ENCODE results near the gene SNPH.
"Not testable (repeated sequence)": the region's sequence is repeated elsewhere in the genome, so short reads cannot be mapped to it uniquely, and the experiment has no call there.

The SNPH gene, protein sequence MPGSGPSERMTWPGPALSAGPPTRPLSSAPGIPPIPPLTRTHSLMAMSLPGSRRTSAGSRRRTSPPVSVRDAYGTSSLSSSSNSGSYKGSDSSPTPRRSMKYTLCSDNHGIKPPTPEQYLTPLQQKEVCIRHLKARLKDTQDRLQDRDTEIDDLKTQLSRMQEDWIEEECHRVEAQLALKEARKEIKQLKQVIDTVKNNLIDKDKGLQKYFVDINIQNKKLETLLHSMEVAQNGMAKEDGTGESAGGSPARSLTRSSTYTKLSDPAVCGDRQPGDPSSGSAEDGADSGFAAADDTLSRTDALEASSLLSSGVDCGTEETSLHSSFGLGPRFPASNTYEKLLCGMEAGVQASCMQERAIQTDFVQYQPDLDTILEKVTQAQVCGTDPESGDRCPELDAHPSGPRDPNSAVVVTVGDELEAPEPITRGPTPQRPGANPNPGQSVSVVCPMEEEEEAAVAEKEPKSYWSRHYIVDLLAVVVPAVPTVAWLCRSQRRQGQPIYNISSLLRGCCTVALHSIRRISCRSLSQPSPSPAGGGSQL

DNA sequence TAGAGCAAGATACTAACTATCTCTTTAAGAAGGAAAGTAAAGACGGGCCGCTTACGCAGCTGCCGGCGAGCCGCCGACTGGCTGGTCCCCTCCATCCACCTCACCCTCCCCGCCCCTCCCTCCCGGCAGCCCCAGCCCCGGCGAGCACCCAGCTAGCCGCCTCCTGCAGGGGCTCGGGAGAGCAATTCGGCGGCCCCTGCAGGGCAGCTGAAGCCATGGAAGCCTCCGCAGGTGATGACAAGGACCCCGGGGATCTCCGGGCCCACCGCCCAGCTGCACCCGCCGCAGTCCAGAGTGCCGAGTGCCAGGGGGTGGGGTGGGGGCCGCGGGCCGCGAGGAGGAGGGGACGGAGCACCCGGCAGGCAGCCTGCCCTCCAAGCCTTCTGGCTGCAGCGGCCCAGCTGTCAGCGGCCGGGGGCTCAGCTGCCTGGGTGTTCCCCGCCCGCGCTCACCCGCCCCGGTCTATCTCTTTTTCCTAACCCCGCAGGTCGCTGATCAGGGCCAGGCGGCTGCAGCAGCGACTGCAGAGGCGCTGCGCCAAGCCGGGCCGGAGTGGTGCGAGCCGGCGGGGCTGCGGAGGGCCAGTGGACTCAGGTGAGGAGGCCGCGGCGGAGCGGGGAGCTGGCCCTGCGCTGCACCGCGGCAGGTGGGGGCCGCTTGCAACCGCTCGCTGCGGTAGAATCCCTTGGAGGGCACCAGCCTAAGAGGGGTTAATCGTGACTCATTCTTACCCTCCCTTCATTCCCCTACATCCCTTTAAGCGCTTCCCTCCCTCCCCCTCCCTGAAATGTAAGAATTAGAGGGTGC is at the start of gene SNPH:
TSS of gene SNPH (plus strand) at position 128 of the 807 bp plus-strand sequence. CDS start 29,946 bp downstream, outside the sequence.
- peak; percentile 83 for DNase-seq

DNA sequence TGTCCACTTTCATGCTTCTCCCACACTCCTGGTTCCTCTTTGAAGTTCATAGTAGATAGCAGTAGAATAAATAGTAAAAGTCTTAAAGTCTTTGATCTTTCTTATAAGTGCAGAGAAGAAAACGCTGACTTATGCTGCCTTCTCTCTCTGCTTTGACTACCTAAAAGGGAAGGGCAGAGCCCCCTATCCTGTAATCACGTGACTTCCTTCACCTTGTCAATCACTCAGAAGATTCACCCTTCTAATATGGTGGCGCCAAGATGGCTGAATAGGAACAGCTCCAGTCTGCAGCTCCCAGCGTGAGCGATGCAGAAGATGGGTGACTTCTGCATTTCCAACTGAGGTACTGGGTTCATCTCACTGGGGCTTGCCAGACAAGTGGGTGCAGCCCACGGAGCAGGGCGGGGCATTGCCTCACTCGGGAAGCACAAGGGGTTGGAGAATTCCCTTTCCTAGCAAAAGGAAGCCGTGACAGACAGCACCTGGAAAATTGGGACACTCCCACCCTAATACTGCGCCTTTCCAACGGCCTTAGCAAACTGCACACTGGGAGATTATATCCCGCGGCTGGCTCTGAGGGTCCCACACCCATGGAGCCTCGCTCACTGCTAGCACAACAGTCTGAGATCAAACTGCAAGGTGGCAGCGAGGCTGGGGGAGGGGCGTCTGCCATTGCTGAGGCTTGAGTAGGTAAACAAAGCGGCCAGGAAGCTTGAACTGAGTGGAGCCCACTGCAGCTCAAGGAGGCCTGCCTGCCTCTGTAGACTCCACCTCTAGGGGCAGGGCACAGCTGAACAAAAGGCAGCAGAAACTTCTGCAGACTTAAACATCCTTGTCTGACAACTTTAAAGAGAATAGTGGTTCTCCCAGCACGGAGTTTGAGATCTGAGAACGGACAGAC is 49.3 kb upstream of the SNPH start:
- not testable (repeated sequence) for DNase-seq

DNA sequence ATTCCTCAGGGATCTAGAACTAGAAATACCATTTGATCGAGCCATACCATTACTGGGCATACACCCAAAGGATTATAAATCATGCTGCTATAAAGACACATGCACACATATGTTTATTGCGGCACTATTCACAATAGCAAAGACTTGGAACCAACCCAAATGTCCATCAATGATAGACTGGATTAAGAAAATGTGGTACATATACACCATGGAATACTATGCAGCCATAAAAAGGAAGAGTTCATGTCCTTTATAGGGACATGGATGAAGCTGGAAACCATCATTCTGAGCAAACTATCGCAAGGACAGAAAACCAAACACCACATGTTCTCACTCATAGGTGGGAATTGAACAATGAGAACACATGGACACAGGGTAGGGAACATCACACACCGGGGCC is 43.3 kb upstream of the SNPH start:
- not testable (repeated sequence) for DNase-seq

DNA sequence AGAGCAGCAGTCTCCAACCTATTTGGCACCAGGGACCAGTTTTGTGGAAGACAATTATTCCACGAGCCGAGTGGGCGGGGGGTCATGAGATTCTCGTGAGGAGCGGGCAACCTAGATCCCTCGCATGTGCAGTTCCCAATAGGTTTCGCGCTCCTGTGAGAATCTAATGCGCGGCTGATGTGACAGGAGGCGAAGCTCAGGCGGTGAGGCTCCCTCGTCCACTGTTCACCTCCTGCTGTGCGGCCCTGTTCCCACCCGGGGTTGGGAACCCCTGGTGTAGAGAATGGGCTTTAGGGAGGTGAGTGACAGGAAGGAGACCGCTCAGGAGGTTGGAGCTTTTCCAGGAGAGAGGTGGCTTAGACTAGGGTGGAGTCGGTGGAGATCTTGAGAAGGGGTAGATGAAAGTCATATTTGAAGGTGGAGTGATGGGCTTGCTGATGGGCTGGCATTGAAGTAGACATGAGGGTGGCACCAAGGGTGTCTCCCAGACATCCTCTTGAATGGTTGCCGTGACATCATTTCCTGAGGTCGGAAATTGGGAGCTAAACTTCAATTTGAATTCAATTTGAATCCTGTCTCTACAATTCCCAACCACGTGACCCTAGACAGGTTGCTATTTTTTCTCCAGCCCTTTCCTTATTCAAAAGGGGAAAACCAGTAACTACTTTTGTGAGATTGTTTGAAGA is 41.7 kb upstream of the SNPH start:
- no peak for DNase-seq

DNA sequence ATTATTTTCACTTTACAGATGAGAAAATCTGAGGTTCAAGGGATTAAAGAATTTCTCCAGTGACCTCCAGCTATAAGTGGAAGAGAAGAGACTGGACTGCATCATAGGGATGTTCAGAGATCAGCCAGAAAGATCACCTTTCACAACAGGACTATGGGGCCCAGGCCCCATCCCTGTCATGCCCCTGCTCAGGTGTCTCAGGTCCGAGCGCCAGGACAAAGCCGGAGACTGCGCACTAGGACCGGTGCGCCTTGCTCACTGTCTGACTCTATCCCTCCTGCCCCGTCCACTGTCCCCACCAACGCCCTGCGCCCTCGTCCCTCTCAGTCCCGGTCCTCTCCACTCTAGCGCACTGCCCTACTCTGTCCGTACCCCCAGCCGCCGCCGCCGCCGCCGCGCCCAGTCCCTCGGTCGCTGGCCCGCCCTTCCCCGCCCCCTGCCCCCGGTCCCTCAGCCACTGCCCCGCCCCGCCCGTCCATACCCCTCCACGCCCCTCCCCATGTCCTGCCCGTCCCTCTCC is 40.8 kb upstream of the SNPH start:
- no peak for DNase-seq

DNA sequence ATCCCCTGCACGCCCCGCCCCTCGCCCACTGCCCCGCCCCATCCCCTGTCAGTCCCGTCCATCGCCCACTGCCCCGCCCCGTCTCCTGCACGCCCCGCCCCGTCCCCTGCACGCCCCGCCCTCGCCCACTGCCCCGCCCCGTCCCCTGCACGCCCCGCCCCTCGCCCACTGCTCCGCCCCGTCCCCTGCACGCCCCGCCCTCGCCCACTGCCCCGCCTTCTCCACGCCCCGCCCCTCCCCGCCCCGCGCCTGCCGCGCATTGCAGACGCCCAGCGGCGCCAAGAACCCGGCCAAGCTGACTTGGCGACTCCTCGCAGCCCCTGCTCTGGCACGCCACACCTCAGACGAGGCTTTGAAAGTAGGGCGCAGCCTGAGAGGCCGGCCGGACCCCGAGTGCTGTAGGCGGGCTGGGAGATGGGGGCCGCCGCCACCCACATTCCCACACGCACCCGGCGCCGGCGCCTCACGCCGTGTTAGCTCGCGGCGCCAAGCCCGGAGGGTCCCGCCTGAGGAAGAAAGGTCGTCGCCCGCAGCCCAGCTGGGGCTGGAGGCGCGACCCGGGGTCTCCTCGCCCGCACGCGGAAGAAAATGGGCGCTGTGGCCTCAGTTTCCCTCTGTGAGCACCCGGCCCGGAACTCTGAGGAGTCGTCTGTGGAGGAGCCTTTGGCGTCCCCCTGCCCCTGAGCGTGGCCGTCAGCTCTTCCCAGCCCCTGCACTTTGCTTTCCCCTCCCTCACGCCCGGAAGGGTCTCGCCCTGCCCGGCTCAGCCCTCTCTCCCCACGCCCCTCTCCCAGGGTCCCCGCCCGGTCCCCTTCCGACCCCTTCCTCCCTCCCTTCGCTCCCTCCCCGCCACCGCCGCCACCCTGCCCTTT is 40.1 kb upstream of the SNPH start, which contains the start of gene RAD21L1:
TSS of gene RAD21L1 (plus strand) at position 262 of the 872 bp plus-strand sequence. CDS start 2,410 bp downstream, outside the sequence.
- peak; percentile 80 for DNase-seq

DNA sequence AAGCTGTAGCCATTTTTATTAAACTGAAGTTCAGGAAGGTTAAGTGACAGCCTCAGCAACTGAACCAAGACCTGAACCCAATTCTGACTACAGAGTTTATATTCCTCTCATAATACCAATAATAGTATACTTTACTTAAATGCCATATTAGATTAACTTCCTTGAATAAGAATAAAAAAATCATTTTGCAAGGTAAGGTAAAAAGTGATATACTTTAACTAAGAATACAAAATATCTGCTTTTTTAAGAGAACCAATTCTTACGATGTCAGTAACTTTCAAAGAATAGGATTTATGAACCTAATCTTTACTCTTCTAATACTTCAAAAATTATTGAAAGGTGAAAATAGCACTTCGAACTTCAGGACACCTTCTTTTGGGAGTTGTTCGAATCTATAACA is 36.6 kb upstream of the SNPH start:
- DNase-seq = no peak

DNA sequence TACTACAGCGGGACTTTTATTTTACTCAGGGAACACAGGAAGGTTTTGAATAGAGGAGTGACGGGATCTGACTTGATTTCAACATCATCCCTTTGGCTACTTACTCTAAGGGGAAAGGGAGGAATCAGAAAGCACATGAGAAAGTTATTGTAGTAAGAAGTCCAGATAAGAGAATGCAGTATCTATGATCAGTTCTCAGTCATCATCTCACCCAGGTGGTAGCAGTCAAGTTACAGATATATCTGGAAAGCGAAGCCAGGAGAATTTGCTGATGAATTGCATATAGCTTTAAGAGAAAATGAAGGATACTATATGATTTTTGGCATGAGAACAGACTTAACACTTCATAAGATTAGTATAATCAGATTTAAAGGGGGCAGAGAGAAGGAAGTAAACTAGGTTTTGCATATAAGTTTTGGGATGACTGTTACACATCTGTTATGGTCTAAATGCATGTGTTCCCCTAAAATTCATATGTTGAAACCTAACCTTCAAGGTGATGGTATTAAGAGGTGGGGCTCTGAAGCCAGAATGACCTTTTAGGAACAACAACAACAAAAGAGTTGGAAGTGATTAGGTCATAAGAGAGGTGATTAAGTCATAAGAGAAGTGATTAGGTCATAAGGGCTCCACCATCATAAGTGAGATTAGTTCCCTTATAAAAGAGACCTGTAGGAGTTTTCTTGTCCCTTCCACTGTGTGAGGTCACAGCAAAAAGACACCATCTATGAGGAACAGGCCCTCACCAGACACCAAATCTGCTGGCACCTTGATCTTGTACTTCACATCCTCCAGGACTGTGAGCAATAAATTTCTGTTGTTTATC is 33.6 kb upstream of the SNPH start:
- DNase-seq = no peak

DNA sequence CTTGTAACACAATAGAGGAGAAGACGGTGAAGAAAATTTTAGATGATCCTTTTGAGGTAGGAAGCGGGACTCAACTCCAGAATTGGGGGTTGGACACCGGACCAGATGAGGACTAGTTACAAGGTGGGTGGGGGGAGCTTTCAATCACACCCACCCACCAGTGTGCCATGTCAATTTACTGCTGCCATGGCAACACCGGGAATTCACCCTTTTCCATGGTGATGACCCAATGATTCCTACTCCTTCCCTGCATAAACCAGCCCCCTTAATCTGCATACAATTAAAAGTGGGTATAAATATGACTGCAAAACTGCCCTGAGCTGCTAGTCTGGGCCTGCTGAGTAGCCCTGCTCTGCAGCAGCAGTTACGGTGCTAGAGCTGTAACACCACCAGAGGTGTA is 25.5 kb upstream of the SNPH start:
- DNase-seq = no peak

DNA sequence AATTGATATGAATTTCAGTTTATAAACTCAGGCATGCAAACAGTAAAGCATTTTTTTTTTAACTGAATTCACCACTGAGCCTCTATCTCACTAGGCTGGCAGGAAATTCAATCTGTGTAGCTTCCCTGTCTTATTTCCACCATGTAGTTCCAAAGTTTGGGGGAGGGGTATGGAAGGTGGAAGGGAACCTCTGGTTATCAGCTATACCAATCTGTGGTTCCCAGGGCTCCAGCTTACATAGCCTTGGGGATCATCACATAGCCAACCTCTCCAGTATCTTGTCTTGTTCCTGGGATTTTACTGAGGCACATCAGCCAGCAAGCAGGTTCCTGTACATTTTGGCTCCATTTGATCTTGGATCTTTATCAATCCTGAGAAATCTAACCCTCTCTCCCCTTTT is 24.6 kb upstream of the SNPH start:
- no peak for DNase-seq

DNA sequence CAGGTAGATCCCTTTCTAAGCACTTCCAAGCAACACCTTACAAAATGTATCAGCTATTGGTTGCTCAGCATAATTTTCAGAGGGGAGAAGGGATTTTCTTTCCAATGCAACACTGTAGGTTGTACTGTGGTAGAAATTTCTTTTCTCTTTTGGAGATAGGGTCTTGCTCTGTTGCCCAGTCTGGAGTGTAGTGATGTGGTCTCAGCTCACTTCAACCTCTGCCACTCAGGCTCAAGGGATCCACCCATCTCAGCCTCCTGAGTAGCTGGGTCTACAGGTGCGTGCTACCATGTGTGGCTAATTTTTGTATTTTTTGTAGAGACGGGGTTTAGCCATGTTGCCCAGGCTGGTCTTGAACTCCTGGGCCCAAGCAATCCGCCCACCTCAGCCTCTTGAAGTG is 24.0 kb upstream of the SNPH start:
- DNase-seq = no peak

DNA sequence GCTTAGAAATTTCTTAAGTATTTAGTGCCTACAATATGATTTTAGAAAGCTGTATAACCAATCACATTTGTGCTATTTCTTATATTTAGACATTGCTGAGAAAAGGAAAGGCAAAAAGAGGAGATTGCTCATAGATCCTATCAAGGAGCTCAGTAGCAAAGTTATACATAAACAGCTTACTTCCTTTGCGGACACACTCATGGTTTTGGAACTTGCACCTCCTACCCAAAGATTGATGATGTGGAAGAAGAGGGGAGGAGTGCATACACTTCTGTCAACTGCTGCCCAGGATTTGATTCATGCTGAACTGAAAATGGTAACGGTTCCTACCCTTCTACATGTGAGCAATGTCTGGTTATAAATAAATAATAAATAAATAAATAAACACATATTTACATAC is 23.6 kb upstream of the SNPH start:
- DNase-seq = no peak

DNA sequence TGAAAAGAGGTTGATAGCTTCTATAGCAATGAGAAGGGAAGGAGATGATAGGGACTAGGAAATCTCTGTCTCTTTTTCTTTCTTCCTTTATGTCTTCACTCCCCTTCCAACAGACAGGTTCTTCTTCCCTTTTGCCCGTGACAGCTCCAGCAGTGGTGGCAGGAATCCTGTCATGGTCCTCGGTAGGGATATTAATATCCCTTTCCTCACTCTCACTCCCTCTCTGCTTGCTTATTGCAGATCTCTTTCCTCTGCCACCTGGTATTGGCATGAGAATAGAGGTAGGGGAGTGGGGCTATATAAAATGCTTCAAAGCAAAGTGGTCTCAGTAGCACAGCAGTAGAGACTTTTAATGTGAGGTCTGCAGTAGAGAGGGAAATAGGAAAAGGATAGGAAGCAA is 20.5 kb upstream of the SNPH start:
- DNase-seq = no peak

DNA sequence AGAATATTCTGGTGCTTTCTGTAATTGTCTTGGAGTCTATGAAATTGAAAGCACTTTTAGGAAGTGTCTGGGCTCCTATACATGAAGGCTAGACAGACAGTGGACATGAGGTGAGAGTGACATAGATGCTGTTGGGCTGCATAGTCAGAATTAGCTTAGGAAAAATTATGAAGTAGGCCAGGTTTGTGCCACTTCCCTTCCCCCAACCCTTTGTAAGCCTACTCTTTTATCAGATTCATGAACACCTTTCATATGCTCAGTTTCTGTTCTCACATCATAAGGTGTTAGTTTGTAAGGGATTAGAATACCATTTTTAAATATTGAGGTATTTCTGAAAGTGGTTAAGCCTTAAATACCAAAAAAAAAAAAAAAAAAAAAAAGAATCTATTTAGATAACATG is 18.4 kb upstream of the SNPH start:
- DNase-seq = no peak

DNA sequence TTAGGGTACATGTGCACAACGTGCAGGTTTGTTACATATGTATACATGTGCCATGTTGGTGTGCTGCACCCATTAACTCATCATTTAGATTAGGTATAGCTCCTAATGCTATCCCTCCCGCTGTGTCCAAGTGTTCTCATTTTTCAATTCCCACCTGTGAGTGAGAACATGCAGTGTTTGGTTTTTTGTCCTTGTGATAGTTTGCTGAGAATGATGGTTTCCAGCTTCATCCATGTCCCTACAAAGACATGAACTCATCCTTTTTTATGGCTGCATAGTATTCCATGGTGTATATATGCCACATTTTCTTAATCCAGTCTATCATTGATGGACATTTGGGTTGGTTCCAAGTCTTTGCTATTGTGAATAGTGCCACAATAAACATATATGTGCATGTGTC is 15.8 kb upstream of the SNPH start:
- DNase-seq = not testable (repeated sequence)

DNA sequence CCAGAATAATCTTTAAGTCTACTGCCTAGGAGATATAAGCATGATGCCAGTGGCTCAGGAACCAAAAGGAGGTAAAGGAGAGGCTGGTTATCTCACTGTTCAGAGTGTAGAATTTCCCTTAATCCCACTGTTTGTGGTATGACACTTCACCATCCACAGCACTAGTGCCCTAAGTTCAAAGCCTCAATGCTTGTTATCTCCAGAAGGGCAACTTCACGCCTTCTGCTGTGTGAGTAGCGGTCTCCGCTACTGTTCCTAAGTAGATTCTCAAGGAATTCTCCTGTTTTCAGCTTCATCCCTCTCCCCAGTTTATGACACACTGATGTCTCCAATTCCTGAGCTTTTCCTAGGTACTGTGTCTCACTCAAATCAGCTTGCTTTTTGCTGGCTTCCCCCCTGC is 13.7 kb upstream of the SNPH start:
- DNase-seq = no peak

DNA sequence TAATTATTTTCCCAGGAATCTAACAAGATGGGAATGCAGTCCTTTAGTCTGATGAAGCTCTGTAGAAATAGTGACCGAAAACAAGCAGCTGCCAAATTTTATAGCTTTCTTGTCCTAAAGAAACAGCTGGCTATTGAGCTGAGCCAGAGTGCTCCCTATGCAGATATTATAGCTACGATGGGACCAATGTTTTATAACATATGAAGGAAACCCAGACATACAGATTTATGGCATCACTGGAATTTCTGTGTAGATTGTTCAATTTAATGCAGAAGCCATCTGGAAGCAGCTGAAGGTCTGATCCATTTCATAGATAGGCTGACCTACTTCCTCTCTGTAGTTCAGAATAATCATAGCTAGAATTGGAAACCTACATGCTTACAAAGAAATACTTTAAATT is 11.8 kb upstream of the SNPH start:
- DNase-seq = no peak

DNA sequence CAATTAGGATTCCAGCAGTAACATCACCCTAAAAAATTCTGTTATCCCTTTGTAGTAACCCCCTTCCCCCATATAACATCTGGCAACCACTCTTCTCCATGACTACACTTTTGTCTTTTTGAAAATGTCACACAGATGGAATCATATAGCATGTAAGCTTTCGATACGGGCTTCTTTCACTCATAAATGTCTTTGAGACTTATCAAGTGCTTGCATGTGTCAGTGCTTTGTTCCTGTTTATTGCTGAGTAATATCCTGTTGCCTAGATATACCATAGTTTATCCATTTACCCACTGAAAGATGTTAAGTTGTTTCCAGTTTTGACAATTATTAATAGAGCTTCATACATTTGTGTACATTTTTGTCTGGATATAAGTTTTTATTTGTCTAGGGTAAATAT is 10.4 kb upstream of the SNPH start:
- no peak for DNase-seq

DNA sequence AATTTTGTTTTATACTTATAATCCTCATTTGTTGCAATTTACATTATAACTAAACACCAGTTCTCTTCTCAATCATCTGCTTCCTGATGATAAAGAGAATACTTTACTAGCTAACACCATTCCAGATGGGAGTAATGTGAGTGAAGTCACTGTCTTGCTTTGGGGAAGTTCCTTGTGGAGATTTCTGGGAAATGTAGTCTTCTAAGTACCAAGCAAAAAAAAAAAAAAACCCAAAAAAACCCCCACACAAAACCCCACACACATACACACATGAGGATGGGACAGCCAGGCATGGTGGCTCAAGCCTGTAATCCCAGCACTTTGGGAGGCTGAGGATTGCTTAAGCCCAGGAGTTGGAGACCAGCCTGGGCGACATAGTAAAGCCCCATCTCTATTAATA is 2.2 kb upstream of the SNPH start:
- DNase-seq = no peak

DNA sequence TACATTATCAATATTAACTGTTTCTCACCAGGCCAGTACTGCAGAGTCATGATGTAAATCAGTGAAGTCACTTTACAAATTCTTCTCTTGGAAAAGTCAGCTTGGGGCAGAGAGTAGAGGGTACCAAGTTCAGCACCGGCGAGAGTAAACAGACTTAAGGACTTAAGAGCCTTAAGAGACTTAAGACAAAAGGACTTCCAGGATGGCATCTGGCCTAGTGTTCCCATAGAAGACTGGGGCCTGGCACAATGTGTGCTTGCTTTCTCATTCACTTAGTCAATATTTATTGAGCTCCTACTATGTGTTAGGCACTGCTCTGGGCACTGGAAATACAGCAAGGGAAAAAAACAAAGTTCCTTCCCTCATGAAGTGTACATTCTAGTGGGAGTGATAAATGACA is 1.4 kb upstream of the SNPH start:
- DNase-seq = no peak
